A549 (cell line): ENCODE data around the gene PRR23E. TPM values are rescaled to one million over a fixed set of nuclear protein-coding genes. Genes with fewer than 3 reads are reported as not detected.
A peak's percentile ranks its signal among the peaks of the same experiment; 100 is the strongest.

ENCODE experiments used
- ATAC-seq, 2 experiments: fragments of 200-7000 bp in 1 of 2; fragments of >200 bp in 1 of 2; cut with Nextera tagmentation in 1 of 2; cut with Tn5 transposase in 1 of 2; 3 replicates each; pipeline versions ENCODE4 v1.8.0 to v1.9.1; 2018 to 2020; ENCODE audit warnings: mild to moderate bottlenecking in 1 of 2, moderate library complexity in 1 of 2
- CTCF ChIA-PET: fragments of 300-600 bp; sonication (Branson Sonifier 250); formaldehyde crosslinking; extraction: SDS; loops from one replicate; lab custom pipeline; 2021; ENCODE audit warnings: antibody characterized with exemption, inconsistent platforms; lab: Yijun Ruan, JAX
- POLR2A ChIA-PET: fragments of 350-600 bp; formaldehyde crosslinking; extraction: SDS; loops from one replicate; lab custom pipeline; 2021; ENCODE audit warnings: antibody characterized with exemption, inconsistent platforms; lab: Yijun Ruan, JAX
- DNase-seq, 2 experiments: peaks; one replicate each; pipeline versions ENCODE4 v3.0.0 to v3.0.0-alpha.2; 2011 to 2016; ENCODE audit warnings: low read depth in 1 of 2, low spot score in 1 of 2
- FAIRE-seq: peaks from 2 replicates; lab custom pipeline; 2011; peaks lifted over from hg19 to GRCh38; lab: Jason Lieb, UNC
- H3K27ac ChIP-seq, 2 experiments: fragments of >200 bp; sonication (Bioruptor Twin); formaldehyde crosslinking; 3 replicates each; pipeline ENCODE4 v1.5.1; 2016 to 2017
- H3K4me1 ChIP-seq: fragments of >200 bp; sonication (Bioruptor Twin); formaldehyde crosslinking; 3 replicates; pipeline ENCODE4 v1.6.1; 2016
- H3K4me2 ChIP-seq: fragments of >200 bp; sonication (Bioruptor Twin); formaldehyde crosslinking; 3 replicates; pipeline ENCODE4 v1.6.1; 2016
- H3K4me3 ChIP-seq: fragments of >200 bp; sonication (Bioruptor Twin); formaldehyde crosslinking; 3 replicates; pipeline ENCODE4 v1.5.1; 2016
- H3K9me3 ChIP-seq: fragments of >200 bp; sonication (Bioruptor Twin); formaldehyde crosslinking; 3 replicates; pipeline ENCODE4 v1.6.1; 2016
- BCL3 ChIP-seq: fragments of >200 bp; sonication (Bioruptor Twin); formaldehyde crosslinking; IDR thresholded peaks from 3 replicates; pipeline ENCODE4 v1.6.1; 2016
- CTCF ChIP-seq: fragments of >200 bp; sonication (Bioruptor Twin); formaldehyde crosslinking; IDR thresholded peaks from 3 replicates; pipeline ENCODE4 v1.5.1; 2016
- EP300 ChIP-seq, 2 experiments: fragments of >200 bp; sonication (Bioruptor Twin); formaldehyde crosslinking; IDR thresholded peaks; 2 replicates in 1 of 2; 3 replicates in 1 of 2; pipeline ENCODE4 v1.6.1; 2016 to 2017
- ESRRA ChIP-seq: fragments of 150-350 bp; IDR thresholded peaks from 2 replicates; pipeline ENCODE4 v1.6.1; 2014; ENCODE audit warnings: mild to moderate bottlenecking, low read length, borderline replicate concordance
- GATA3 ChIP-seq: IDR thresholded peaks from 2 replicates; pipeline ENCODE4 v1.6.1; 2012; ENCODE audit warnings: borderline replicate concordance
- HOXA7 ChIP-seq: fragments of 250-450 bp; sonication (Bioruptor Pico); IDR thresholded peaks from 2 replicates; pipeline ENCODE4 v1.5.0; 2020; ENCODE audit warnings: mild to moderate bottlenecking, moderate library complexity
- MAFK ChIP-seq: fragments of 450-650 bp; IDR thresholded peaks from 2 replicates; pipeline ENCODE4 v1.6.1; 2014; ENCODE audit not compliant: partially characterized antibody
- POLR2A ChIP-seq: IDR thresholded peaks from 2 replicates; pipeline ENCODE4 v1.6.1; 2012; ENCODE audit warnings: mild to moderate bottlenecking, low read length
- RCOR1 ChIP-seq: fragments of 150-350 bp; IDR thresholded peaks from 2 replicates; pipeline ENCODE4 v1.6.1; 2014; ENCODE audit warnings: antibody characterized with exemption, low read length, low read depth
- REST ChIP-seq: fragments of 200-600 bp; sonication (generic); IDR thresholded peaks from 2 replicates; pipeline ENCODE4 v1.6.1; 2016; ENCODE audit warnings: antibody characterized with exemption, mild to moderate bottlenecking, moderate library complexity
- RFX5 ChIP-seq: fragments of 450-650 bp; IDR thresholded peaks from 2 replicates; pipeline ENCODE4 v1.7.1; 2014; ENCODE audit warnings: antibody characterized with exemption, mild to moderate bottlenecking, moderate library complexity
- SMC3 ChIP-seq: fragments of >200 bp; sonication (Bioruptor Twin); formaldehyde crosslinking; IDR thresholded peaks from 3 replicates; pipeline ENCODE4 v1.6.1; 2018; ENCODE audit warnings: inconsistent platforms
- ZC3H11A ChIP-seq: fragments of 450-650 bp; IDR thresholded peaks from 2 replicates; pipeline ENCODE4 v1.6.1; 2014; ENCODE audit warnings: antibody characterized with exemption, mild to moderate bottlenecking
- ZNF302 ChIP-seq: fragments of 250-450 bp; sonication (Bioruptor Pico); IDR thresholded peaks from 2 replicates; pipeline ENCODE4 v1.9.0; 2021; ENCODE audit warnings: inconsistent platforms, mild to moderate bottlenecking, moderate library complexity
- WGBS: methylation state at CpG from one replicate; pipeline ENCODE4 v1.1.6; 2017; ENCODE audit errors: missing lambda C conversion rate; 5-methylcytosine and 5-hydroxymethylcytosine counted together
- polyA plus RNA-seq, 4 experiments: library from polyadenylated mRNA; depleted of rRNA in 3 of 4; stranded (reverse); fragments of >200 nt; fragmentation: RNase III in 1 of 4; extraction: RNeasy Plus Mini Kit Qiagen cat#74134 plus additional on column Dnase treatment in 1 of 4; gene quantifications; 2 replicates in 3 of 4; 3 replicates in 1 of 4; pipeline ENCODE4 v1.2.3, GENCODE V29; 2011 to 2017

The PRR23E gene
- polyA plus RNA-seq, 2 of the 4 experiments (the other 2 are of a cell fraction): not detected

GRCh38 chr3:127200086-127200691 lies 7.3 kb downstream of the PRR23E start (continued):
- TF ChIP-seq RCOR1 (no peak), ZC3H11A (no peak), RFX5 (no peak), POLR2A (no peak), GATA3 (no peak), ZNF302 (CRISPR knock-in tag) (no peak), SMC3 (no peak), HOXA7 (CRISPR knock-in tag) (no peak)

GRCh38 chr3:127203024-127203423 lies 10.1 kb downstream of the PRR23E start:
- Histone ChIP-seq H3K27ac (no peak overlapping the region), H3K9me3 (0 out of 3 replicates have a peak, but pooled peaks cover 4% of the 10 kb centered on the region), H3K4me3 (no peak overlapping the region), H3K4me2 (no peak overlapping the region), H3K4me1 (no peaks in the 10 kb centered on the region)
- DNase-seq (no peak), ATAC-seq (no peak), FAIRE-seq (no peak)
- TF ChIP-seq BCL3: no peak
- TF ChIP-seq ZC3H11A: no peak
- TF ChIP-seq MAFK: peak; percentile 63
- 0% methylated on average over 1 of the region's 1 CpG for WGBS
- ChIA-PET CTCF (no interaction called here), POLR2A (no interaction called here)

- DNase-seq (no peak), ATAC-seq (no peak), FAIRE-seq (no peak)
- H3K27ac ChIP-seq: no peak overlapping the region
- POLR2A ChIA-PET: no interaction called here
- 39% methylated on average over 14 of the region's 17 CpGs for WGBS
- TF ChIP-seq ESRRA (no peak), EP300 (IDR thresholded peaks at IDR 0.05) (no peak), CTCF (no peak), REST (no peak)
- H3K4me2 ChIP-seq: no peak overlapping the region
- H3K9me3 ChIP-seq: 0 out of 3 replicates have a peak, but pooled peaks cover 4% of the 10 kb centered on the region
- H3K4me1 ChIP-seq: no peaks in the 10 kb centered on the region
- H3K4me3 ChIP-seq: no peak overlapping the region
- CTCF ChIA-PET: interaction anchor here (0.7 to 1.0 kb wide), 2 partner anchors 12 to 85 kb away, joined by 3 read pairs; no protein-coding TSS in a partner anchor
Observed at GRCh38 chr3:127204841-127205582, 12.1 kb downstream of the PRR23E start.
